Ureter (tissue), 1 donor: Measurements from ENCODE around the gene MCOLN2. TPM values are rescaled to one million over a fixed set of nuclear protein-coding genes. Genes with fewer than 3 reads are reported as not detected.
A peak's percentile ranks its signal among the peaks of the same experiment; 100 is the strongest.
"Not testable (repeated sequence)": the region's sequence is repeated elsewhere in the genome, so short reads cannot be mapped to it uniquely, and the experiment has no call there.

Experiments
- DNase-seq: peaks from one replicate; pipeline ENCODE4 v3.0.0-alpha.2; 2020; ENCODE audit warnings: low spot score
- total RNA-seq: library from RNA; stranded (reverse); gene quantifications from one replicate; pipeline ENCODE4 v1.2.4, GENCODE V29; 2023
- donor health status: DM: yes; HTN: yes; CAD: no.

MCOLN2 gene
- 2.0 TPM for total RNA-seq

- DNase-seq = peak; percentile 44
Observed at GRCh38 chr1:84996846-84997666, at the start of gene MCOLN2. MCOLN2 (minus strand) TSS chr1:84997113; CDS start chr1:84996872, 241 bp downstream.

GRCh38 chr1:85042413-85042812 is 45.5 kb upstream of the MCOLN2 start:
- DNase-seq = no peak

- no peak for DNase-seq
Observed at GRCh38 chr1:85041793-85042192, 44.9 kb upstream of the MCOLN2 start.

- no peak for DNase-seq
Observed at GRCh38 chr1:85033221-85033620, 36.3 kb upstream of the MCOLN2 start.

GRCh38 chr1:85030536-85030935 is 33.6 kb upstream of the MCOLN2 start:
- DNase-seq = no peak

GRCh38 chr1:85028151-85028550 is 31.2 kb upstream of the MCOLN2 start:
- no peak for DNase-seq

GRCh38 chr1:85027242-85027983 is 30.5 kb upstream of the MCOLN2 start:
- no peak for DNase-seq

GRCh38 chr1:85025940-85026339 is 29.0 kb upstream of the MCOLN2 start:
- no peak for DNase-seq

GRCh38 chr1:85024736-85025135 is 27.8 kb upstream of the MCOLN2 start:
- no peak for DNase-seq

- no peak for DNase-seq
Observed at GRCh38 chr1:85022700-85023099, 25.8 kb upstream of the MCOLN2 start.

- DNase-seq = no peak
Observed at GRCh38 chr1:85019994-85020393, 23.1 kb upstream of the MCOLN2 start.

- no peak for DNase-seq
Observed at GRCh38 chr1:85015826-85016225, 18.9 kb upstream of the MCOLN2 start.

- DNase-seq = not testable (repeated sequence)
Observed at GRCh38 chr1:85005641-85006040, 8.7 kb upstream of the MCOLN2 start.

- no peak for DNase-seq
Observed at GRCh38 chr1:85001742-85002141, 4.8 kb upstream of the MCOLN2 start.

GRCh38 chr1:84998642-84999280 is 1.8 kb upstream of the MCOLN2 start:
- DNase-seq = no peak

GRCh38 chr1:84997667-84998600 is 1.0 kb upstream of the MCOLN2 start:
- DNase-seq = no peak

- no peak for DNase-seq
Observed at GRCh38 chr1:84995484-84996334, 1.2 kb downstream of the MCOLN2 start.

- no peak for DNase-seq
Observed at GRCh38 chr1:84991097-84991920, 5.6 kb downstream of the MCOLN2 start.

GRCh38 chr1:84988588-84988987 is 8.3 kb downstream of the MCOLN2 start:
- no peak for DNase-seq

- not testable (repeated sequence) for DNase-seq
Observed at GRCh38 chr1:84986561-84986960, 10.4 kb downstream of the MCOLN2 start.
